ENCODE results near the gene WDR5. TPM values are rescaled to one million over a fixed set of nuclear protein-coding genes. Genes with fewer than 3 reads are reported as not detected.

WDR5 gene
- total RNA-seq, 1 donor from 2014 or later = 17.7 TPM

DNA sequence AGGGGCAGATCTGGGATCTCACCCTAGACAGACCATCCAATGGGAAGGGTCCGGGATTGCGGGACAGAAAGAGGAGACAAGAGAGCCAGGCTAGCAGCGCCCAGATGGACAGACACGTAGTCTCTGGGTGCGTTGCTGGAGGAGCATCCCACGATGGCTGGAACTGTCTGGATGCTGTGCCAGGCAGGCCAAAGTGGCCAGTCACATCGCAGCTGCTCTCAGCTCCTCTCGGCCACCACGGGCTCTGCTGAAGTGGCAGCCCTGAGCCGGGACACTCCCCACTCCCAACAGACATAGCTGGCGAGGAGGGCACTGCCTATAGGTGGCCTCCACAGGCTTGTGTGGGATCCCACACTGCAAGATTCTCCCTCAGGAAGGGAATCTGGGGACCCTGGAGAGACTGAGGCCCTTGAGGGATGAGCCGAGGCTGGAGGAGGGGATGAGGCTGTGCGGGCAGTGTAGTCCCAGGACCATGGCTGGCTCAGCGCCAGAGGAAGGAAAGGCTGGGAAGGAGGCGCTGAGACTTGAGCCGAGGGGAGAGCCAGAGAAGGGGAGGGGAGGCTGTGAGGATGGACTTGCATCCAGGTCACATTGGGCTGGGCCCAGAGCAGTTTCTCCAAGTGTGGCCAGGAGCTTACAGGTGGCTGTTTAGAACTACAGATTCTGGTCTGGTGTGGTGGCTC lies 10.3 kb upstream of the WDR5 start:
- Histone ChIP-seq H3K4me1 (peaks cover under 1% of the 10 kb centered on the region), H3K27me3 (ENCODE audit: low read depth) (no peaks in the 10 kb centered on the region), H3K36me3 (no peaks in the 10 kb centered on the region), H3K27ac (replicated peaks) (no peak overlapping the region), H3K9me3 (replicated peaks) (no peaks in the 10 kb centered on the region), H3K4me3 (no peak overlapping the region)
- TF ChIP-seq, protein P1, sequence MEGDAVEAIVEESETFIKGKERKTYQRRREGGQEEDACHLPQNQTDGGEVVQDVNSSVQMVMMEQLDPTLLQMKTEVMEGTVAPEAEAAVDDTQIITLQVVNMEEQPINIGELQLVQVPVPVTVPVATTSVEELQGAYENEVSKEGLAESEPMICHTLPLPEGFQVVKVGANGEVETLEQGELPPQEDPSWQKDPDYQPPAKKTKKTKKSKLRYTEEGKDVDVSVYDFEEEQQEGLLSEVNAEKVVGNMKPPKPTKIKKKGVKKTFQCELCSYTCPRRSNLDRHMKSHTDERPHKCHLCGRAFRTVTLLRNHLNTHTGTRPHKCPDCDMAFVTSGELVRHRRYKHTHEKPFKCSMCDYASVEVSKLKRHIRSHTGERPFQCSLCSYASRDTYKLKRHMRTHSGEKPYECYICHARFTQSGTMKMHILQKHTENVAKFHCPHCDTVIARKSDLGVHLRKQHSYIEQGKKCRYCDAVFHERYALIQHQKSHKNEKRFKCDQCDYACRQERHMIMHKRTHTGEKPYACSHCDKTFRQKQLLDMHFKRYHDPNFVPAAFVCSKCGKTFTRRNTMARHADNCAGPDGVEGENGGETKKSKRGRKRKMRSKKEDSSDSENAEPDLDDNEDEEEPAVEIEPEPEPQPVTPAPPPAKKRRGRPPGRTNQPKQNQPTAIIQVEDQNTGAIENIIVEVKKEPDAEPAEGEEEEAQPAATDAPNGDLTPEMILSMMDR (IDR thresholded peaks at IDR 0.05; ENCODE audit: borderline replicate concordance) = no peak
- no peak for DNase-seq
- intact Hi-C loops (cut with micrococcal nuclease) = no loop called here

DNA sequence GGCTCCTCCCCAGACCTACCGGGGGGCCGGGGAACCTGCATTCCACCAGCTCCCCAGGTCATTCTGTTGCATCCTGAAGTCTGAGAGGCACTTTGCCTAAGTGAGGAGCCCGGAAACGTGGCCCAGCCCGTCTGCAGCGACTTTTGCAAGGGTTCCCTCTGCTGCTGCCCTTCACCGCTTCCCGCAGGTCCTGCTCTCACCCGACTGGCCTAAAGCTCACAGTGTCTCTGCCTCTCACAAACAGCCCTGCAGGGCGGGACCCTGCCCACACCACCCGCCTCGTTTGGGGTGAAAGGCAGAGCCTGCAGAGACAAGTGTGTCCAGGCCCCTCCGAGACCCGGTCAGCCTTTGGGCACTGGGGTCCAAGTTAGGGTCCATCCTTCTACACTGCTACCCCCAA lies 9.5 kb upstream of the WDR5 start:
- Histone ChIP-seq H3K9me3 (replicated peaks) (no peaks in the 10 kb centered on the region), H3K4me3 (no peak overlapping the region), H3K36me3 (no peaks in the 10 kb centered on the region), H3K4me1 (peaks cover 9% of the 10 kb centered on the region), H3K27ac (replicated peaks) (no peak overlapping the region), H3K27me3 (ENCODE audit: low read depth) (no peaks in the 10 kb centered on the region)
- intact Hi-C loops (cut with micrococcal nuclease) = no loop called here
- no peak for DNase-seq
- TF ChIP-seq, protein P1 (IDR thresholded peaks at IDR 0.05; ENCODE audit: borderline replicate concordance) = no peak

DNA sequence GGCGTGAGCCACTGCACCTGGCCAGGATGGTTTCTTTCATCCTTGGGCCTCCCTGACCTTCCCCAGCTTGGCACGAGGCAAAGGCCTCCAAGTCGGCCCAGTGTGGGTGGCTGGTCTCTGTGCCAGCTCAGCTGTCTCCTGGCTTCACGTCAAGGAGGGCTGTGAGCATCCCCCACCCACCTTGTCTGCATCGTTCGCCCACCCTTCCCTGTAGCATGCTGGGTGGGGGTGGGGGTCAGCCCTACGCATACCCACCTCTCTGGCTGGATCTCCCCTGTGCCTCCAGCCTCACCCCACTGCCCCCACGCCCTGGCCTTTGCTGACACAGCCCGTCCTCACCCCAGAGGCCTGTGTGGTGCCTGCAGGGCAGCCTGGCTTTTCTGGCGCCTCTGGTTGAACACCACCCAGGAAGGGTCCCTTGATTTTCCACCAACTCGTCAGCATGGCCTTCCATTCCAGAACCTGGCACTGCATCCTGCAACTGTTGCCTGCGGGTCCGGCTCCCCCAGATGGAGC lies 8.8 kb upstream of the WDR5 start:
- DNase-seq = no peak
- Histone ChIP-seq H3K4me3 (no peak overlapping the region), H3K9me3 (replicated peaks) (no peaks in the 10 kb centered on the region), H3K4me1 (peaks cover 14% of the 10 kb centered on the region), H3K27me3 (ENCODE audit: low read depth) (no peaks in the 10 kb centered on the region), H3K27ac (replicated peaks) (no peak overlapping the region), H3K36me3 (no peaks in the 10 kb centered on the region)
- intact Hi-C loops (cut with micrococcal nuclease) = no loop called here
- TF ChIP-seq, protein P1 (IDR thresholded peaks at IDR 0.05; ENCODE audit: borderline replicate concordance) = no peak

DNA sequence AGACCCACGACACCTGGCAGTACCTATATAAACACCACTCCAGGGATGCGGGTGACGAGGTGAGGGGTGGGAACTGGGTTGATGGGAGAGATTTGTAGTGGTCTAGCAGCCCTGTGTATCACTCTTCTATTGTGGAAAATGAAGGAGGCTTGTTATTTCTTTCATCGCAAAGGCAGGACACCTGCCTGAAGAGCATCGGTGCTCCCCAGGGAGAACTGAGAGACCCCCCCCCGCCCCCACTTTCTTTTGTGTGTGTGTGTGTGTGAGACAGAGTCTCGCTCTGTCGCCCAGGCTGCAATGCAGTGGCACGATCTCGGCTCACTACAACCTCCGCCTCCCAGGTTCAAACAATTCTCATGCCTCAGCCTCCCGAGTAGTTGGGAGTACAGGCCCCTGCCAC lies 8.3 kb upstream of the WDR5 start:
- Histone ChIP-seq H3K9me3 (replicated peaks) (no peaks in the 10 kb centered on the region), H3K27ac (replicated peaks) (no peak overlapping the region), H3K36me3 (no peaks in the 10 kb centered on the region), H3K4me1 (peaks cover 14% of the 10 kb centered on the region), H3K4me3 (no peak overlapping the region), H3K27me3 (ENCODE audit: low read depth) (no peaks in the 10 kb centered on the region)
- intact Hi-C loops (cut with micrococcal nuclease) = no loop called here
- TF ChIP-seq, protein P1 (IDR thresholded peaks at IDR 0.05; ENCODE audit: borderline replicate concordance) = no peak
- no peak for DNase-seq

DNA sequence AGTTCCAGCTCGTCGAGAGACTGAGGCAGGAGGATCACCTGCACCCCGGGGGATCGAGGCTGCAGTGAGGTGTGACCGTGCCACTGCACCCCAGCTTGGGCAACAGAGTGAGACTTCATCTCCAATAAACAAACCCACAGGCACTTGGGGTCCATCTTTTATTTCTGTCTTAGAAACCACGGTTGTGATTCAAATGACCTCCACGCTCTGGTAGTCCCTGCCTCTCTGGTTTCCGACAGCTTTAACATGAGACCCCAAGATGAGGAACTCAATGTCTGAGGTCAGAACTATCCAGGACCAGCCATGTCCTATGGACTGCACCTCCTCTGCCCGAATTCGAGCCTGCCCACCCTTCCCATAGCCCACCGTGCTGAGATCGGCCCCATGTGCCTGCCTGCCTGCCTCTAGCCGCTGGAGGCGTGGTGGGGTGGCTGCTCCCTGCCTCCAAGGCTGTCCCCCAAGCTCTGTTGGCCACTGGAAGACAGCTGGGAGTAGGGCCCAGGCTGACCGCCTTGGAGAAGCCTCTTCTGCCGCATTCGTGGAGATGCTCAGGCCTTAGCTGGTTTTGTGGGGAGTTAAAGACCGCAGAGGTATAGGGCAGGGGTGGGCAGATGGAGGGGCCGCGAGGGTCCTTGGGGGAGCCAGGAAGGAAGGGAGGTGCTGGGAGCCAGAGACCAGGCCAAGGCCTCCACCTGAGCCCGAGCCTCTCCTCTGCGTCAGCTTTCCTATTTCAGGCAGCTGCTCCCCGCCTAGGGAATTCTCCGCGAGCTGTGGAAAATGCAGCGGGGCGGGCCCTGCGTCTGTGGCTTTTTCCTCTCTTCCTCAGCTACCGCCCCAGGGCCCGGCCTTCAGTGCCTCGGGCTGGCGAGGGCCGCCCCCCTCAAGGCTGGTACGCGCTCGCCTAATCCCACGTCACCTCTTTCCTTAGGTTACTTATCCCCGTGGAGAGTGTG lies 6.9 kb upstream of the WDR5 start:
- Histone ChIP-seq H3K27me3 (ENCODE audit: low read depth) (no peaks in the 10 kb centered on the region), H3K9me3 (replicated peaks) (no peaks in the 10 kb centered on the region), H3K4me3 (no peak overlapping the region), H3K36me3 (no peaks in the 10 kb centered on the region), H3K4me1 (peaks cover 14% of the 10 kb centered on the region), H3K27ac (replicated peaks) (peak overlapping the region; percentile 48)
- TF ChIP-seq, protein P1 (IDR thresholded peaks at IDR 0.05; ENCODE audit: borderline replicate concordance) = no peak
- intact Hi-C loops (cut with micrococcal nuclease) = no loop called here
- DNase-seq = no peak

Data from left ventricle myocardium inferior (tissue), 1 donor.